HEK293 (cell line): Measurements from ENCODE around the gene PIAS2.

Source experiments
- CTCF ChIA-PET: fragments of 350-600 bp; formaldehyde crosslinking; extraction: SDS; loops from one replicate; lab custom pipeline; 2021; ENCODE audit warnings: antibody characterized with exemption; lab: Yijun Ruan, JAX
- POLR2A ChIA-PET: fragments of 300-600 bp; formaldehyde crosslinking; extraction: SDS; loops from one replicate; lab custom pipeline; 2020; ENCODE audit warnings: antibody characterized with exemption, inconsistent platforms; lab: Yijun Ruan, JAX
- H3K27ac ChIP-seq: fragments of 200-500 bp; sonication (Bioruptor generic); 2 replicates; pipeline ENCODE4 v1.5.1; 2014; ENCODE audit warnings: low read depth, low read length, control low read depth, inconsistent platforms; ENCODE audit errors: extremely low read depth
- H3K36me3 ChIP-seq, 2 experiments: fragments of 200-500 bp in 1 of 2; sonication (Bioruptor generic) in 1 of 2; 1 replicate in 1 of 2; 2 replicates in 1 of 2; pipeline ENCODE4 v1.5.1; 2014 to 2017; ENCODE audit warnings: inconsistent platforms in 2 of 2, low read length in 2 of 2; ENCODE audit not compliant: control insufficient read depth in 2 of 2, insufficient read depth in 1 of 2
- H3K4me1 ChIP-seq: fragments of 200-500 bp; sonication (Bioruptor generic); 2 replicates; pipeline ENCODE4 v1.5.1; 2014; ENCODE audit warnings: mild to moderate bottlenecking, low read length, inconsistent platforms; ENCODE audit not compliant: control insufficient read depth, insufficient read depth
- H3K4me3 ChIP-seq: 2 replicates; pipeline ENCODE4 v1.5.1; 2011; ENCODE audit warnings: low read depth, mild to moderate bottlenecking, control low read depth, low read length, moderate library complexity
- H3K9me3 ChIP-seq: fragments of 200-500 bp; sonication (Bioruptor generic); 2 replicates; pipeline ENCODE4 v1.5.1; 2014; ENCODE audit warnings: low read depth, low read length, inconsistent platforms; ENCODE audit not compliant: control insufficient read depth, insufficient read depth
- IKZF3 ChIP-seq: fragments of 450-650 bp; IDR thresholded peaks from 2 replicates; pipeline ENCODE4 v1.5.0; 2018; ENCODE audit warnings: missing biosample characterization, mild to moderate bottlenecking, missing genetic modification characterization, moderate library complexity
- INSM2 ChIP-seq: fragments of 450-650 bp; formaldehyde crosslinking; IDR thresholded peaks from 2 replicates; pipeline ENCODE4 v1.5.1; 2016; ENCODE audit warnings: missing biosample characterization, missing genetic modification characterization
- KLF17 ChIP-seq: fragments of 450-650 bp; formaldehyde crosslinking; IDR thresholded peaks from 2 replicates; pipeline ENCODE4 v1.5.1; 2016; ENCODE audit warnings: missing biosample characterization, missing genetic modification characterization
- ZBTB10 ChIP-seq: fragments of 450-650 bp; formaldehyde crosslinking; IDR thresholded peaks from 2 replicates; pipeline ENCODE4 v1.5.1; 2016; ENCODE audit warnings: missing biosample characterization, missing genetic modification characterization
- ZEB2 ChIP-seq: fragments of 450-650 bp; formaldehyde crosslinking; IDR thresholded peaks from 2 replicates; pipeline ENCODE4 v1.5.1; 2016; ENCODE audit warnings: missing biosample characterization, missing genetic modification characterization
- ZNF121 ChIP-seq: fragments of 450-650 bp; formaldehyde crosslinking; IDR thresholded peaks from 2 replicates; pipeline ENCODE4 v1.5.1; 2016; ENCODE audit warnings: missing biosample characterization, missing genetic modification characterization
- ZNF148 ChIP-seq: fragments of 450-650 bp; formaldehyde crosslinking; IDR thresholded peaks from 2 replicates; pipeline ENCODE4 v1.5.0; 2017; ENCODE audit warnings: missing biosample characterization, missing genetic modification characterization, borderline replicate concordance
- ZNF19 ChIP-seq: fragments of 450-650 bp; formaldehyde crosslinking; IDR thresholded peaks from 2 replicates; pipeline ENCODE4; 2016; ENCODE audit warnings: missing biosample characterization, missing genetic modification characterization, low read depth
- ZNF211 ChIP-seq: fragments of 450-650 bp; formaldehyde crosslinking; IDR thresholded peaks from 2 replicates; pipeline ENCODE4 v1.5.1; 2016; ENCODE audit warnings: low read depth, missing biosample characterization, missing genetic modification characterization
- ZNF266 ChIP-seq: fragments of 450-650 bp; formaldehyde crosslinking; IDR thresholded peaks from 2 replicates; pipeline ENCODE4 v1.5.1; 2016; ENCODE audit warnings: missing biosample characterization, missing genetic modification characterization, low read depth
- ZNF274 ChIP-seq, 2 experiments: fragments of 200-500 bp in 1 of 2; fragments of 450-650 bp in 1 of 2; sonication (Bioruptor generic) in 1 of 2; formaldehyde crosslinking in 1 of 2; IDR thresholded peaks; 2 replicates each; pipeline versions ENCODE4 v1.5.1 to v1.6.1; 2014 to 2016; ENCODE audit warnings: borderline replicate concordance in 1 of 2, inconsistent platforms in 1 of 2, low read length in 1 of 2, missing biosample characterization in 1 of 2, missing genetic modification characterization in 1 of 2
- ZNF292 ChIP-seq: fragments of 450-650 bp; formaldehyde crosslinking; IDR thresholded peaks from 2 replicates; pipeline ENCODE4 v1.5.1; 2016; ENCODE audit warnings: low read depth, missing biosample characterization, missing genetic modification characterization, borderline replicate concordance
- ZNF350 ChIP-seq: fragments of 450-650 bp; formaldehyde crosslinking; IDR thresholded peaks from 2 replicates; pipeline ENCODE4 v1.5.0; 2017; ENCODE audit warnings: missing biosample characterization, mild to moderate bottlenecking, missing genetic modification characterization
- ZNF558 ChIP-seq: fragments of 450-650 bp; formaldehyde crosslinking; IDR thresholded peaks from 2 replicates; pipeline ENCODE4 v1.5.1; 2016; ENCODE audit warnings: missing biosample characterization, missing genetic modification characterization
- ZNF571 ChIP-seq: fragments of 450-650 bp; formaldehyde crosslinking; IDR thresholded peaks from 2 replicates; pipeline ENCODE4 v1.5.0; 2017; ENCODE audit warnings: missing biosample characterization, missing genetic modification characterization
- ZNF596 ChIP-seq: fragments of 450-650 bp; IDR thresholded peaks from 2 replicates; pipeline ENCODE4 v1.5.0; 2018; ENCODE audit warnings: missing biosample characterization, mild to moderate bottlenecking, missing genetic modification characterization, moderate library complexity
- ZNF670 ChIP-seq: fragments of 450-650 bp; formaldehyde crosslinking; IDR thresholded peaks from 2 replicates; pipeline ENCODE4 v1.5.1; 2016; ENCODE audit warnings: missing biosample characterization, missing genetic modification characterization, low read depth
- ZNF791 ChIP-seq: fragments of 450-650 bp; formaldehyde crosslinking; IDR thresholded peaks from 2 replicates; pipeline ENCODE4 v1.5.1; 2016; ENCODE audit warnings: missing biosample characterization, missing genetic modification characterization
- ZNF837 ChIP-seq: fragments of 450-650 bp; formaldehyde crosslinking; IDR thresholded peaks from 2 replicates; pipeline ENCODE4 v1.5.1; 2016; ENCODE audit warnings: missing biosample characterization, missing genetic modification characterization

The PIAS2 gene

GRCh38 chr18:46849007-46849406 lies 68.3 kb downstream of the PIAS2 start:
- Histone ChIP-seq H3K36me3 (peaks cover 7 to 17% of the 10 kb centered on the region in 2 experiments; a peak in 2 of 3 replicates), H3K4me3 (no peak overlapping the region), H3K9me3 (no peaks in the 10 kb centered on the region), H3K4me1 (no peaks in the 10 kb centered on the region), H3K27ac (no peak overlapping the region)
- POLR2A ChIA-PET: no interaction called here
- CTCF ChIA-PET: interaction anchor here (0.7 kb wide), 1 partner anchor 269 kb away, joined by 3 read pairs; no protein-coding TSS in a partner anchor
- no peak for TF ChIP-seq ZNF274 (IDR thresholded peaks at IDR 0.05; ENCODE audit: low read length)
- TF ChIP-seq ZNF274 (tag by site-specific recombination; IDR thresholded peaks at IDR 0.05; ENCODE audit: borderline replicate concordance): no peak
- no peak for TF ChIP-seq ZEB2 (tag by site-specific recombination)
- TF ChIP-seq ZNF596: no peak
- TF ChIP-seq ZNF148 (tag by site-specific recombination): no peak
- no peak for TF ChIP-seq ZNF266 (tag by site-specific recombination)
- no peak for TF ChIP-seq ZNF211 (tag by site-specific recombination)
- no peak for TF ChIP-seq ZBTB10 (tag by site-specific recombination)
- TF ChIP-seq ZNF670 (tag by site-specific recombination): no peak
- TF ChIP-seq INSM2: no peak
- no peak for TF ChIP-seq ZNF121 (tag by site-specific recombination)
- TF ChIP-seq KLF17: no peak
- no peak for TF ChIP-seq ZNF350
- no peak for TF ChIP-seq ZNF571
- TF ChIP-seq IKZF3 (tag by site-specific recombination): no peak

- H3K4me3 ChIP-seq: no peak overlapping the region
- TF ChIP-seq ZNF350: no peak
- TF ChIP-seq ZNF292 (tag by site-specific recombination): no peak
- no peak for TF ChIP-seq ZNF558 (tag by site-specific recombination)
- TF ChIP-seq ZNF791 (tag by site-specific recombination): no peak
- TF ChIP-seq ZNF837 (tag by site-specific recombination): no peak
- TF ChIP-seq ZNF19 (tag by site-specific recombination): no peak
- TF ChIP-seq ZBTB10 (tag by site-specific recombination): no peak
- H3K27ac ChIP-seq: no peak overlapping the region
- POLR2A ChIA-PET: no interaction called here
- no peaks in the 10 kb centered on the region for H3K4me1 ChIP-seq
- peaks cover 0 to 17% of the 10 kb centered on the region in 2 experiments; a peak in 2 of 3 replicates for H3K36me3 ChIP-seq
- H3K9me3 ChIP-seq: no peaks in the 10 kb centered on the region
- CTCF ChIA-PET: interaction anchor here (1.7 kb wide), 1 partner anchor 10 kb away, joined by 4 read pairs; no protein-coding TSS in a partner anchor
These were observed 73.9 kb downstream of the PIAS2 start for GRCh38 chr18:46843372-46843771.
